ENCODE results near the gene TYMP.
A peak's percentile ranks its signal among the peaks of the same experiment; 100 is the strongest.

The TYMP gene

GRCh38 chr22:50529897-50530579 is at the start of gene TYMP:
Gene TYMP (minus strand): TSS chr22:50530012. CDS start chr22:50529709, 303 bp downstream.
- DNase-seq (ENCODE audit: low spot score): no peak

- DNase-seq (ENCODE audit: low spot score): no peak
Measured at GRCh38 chr22:50578776-50579310, 49.0 kb upstream of the TYMP start.

GRCh38 chr22:50577987-50578775 is 48.4 kb upstream of the TYMP start, which contains the start of gene CPT1B:
Gene CPT1B (minus strand): TSS chr22:50578427. CDS start chr22:50577915, 512 bp downstream.
- DNase-seq (ENCODE audit: low spot score): no peak

- DNase-seq (ENCODE audit: low spot score): no peak
Measured at GRCh38 chr22:50577697-50577986, 47.8 kb upstream of the TYMP start.

GRCh38 chr22:50576806-50577696 is 47.2 kb upstream of the TYMP start:
- DNase-seq (ENCODE audit: low spot score): peak; percentile 25

- DNase-seq (ENCODE audit: low spot score): peak; percentile 93
Measured at GRCh38 chr22:50576070-50576469, 46.3 kb upstream of the TYMP start.

GRCh38 chr22:50575426-50575941 is 45.7 kb upstream of the TYMP start:
- DNase-seq (ENCODE audit: low spot score): no peak

GRCh38 chr22:50574383-50574755 is 44.6 kb upstream of the TYMP start:
- DNase-seq (ENCODE audit: low spot score): no peak

- no peak for DNase-seq (ENCODE audit: low spot score)
Measured at GRCh38 chr22:50573491-50574382, 43.9 kb upstream of the TYMP start.

GRCh38 chr22:50572965-50573364 is 43.2 kb upstream of the TYMP start:
- DNase-seq (ENCODE audit: low spot score): no peak

- DNase-seq (ENCODE audit: low spot score): no peak
Measured at GRCh38 chr22:50571264-50572175, 41.7 kb upstream of the TYMP start.

GRCh38 chr22:50570861-50571260 is 41.0 kb upstream of the TYMP start:
- no peak for DNase-seq (ENCODE audit: low spot score)

- no peak for DNase-seq (ENCODE audit: low spot score)
Measured at GRCh38 chr22:50569896-50570535, 40.2 kb upstream of the TYMP start.

GRCh38 chr22:50569041-50569459 is 39.2 kb upstream of the TYMP start:
- DNase-seq (ENCODE audit: low spot score): no peak

GRCh38 chr22:50568626-50569025 is 38.8 kb upstream of the TYMP start:
- DNase-seq (ENCODE audit: low spot score): no peak

- DNase-seq (ENCODE audit: low spot score): no peak
Measured at GRCh38 chr22:50567721-50568252, 38.0 kb upstream of the TYMP start.

GRCh38 chr22:50564289-50564688 is 34.5 kb upstream of the TYMP start:
- no peak for DNase-seq (ENCODE audit: low spot score)

GRCh38 chr22:50563413-50564160 is 33.8 kb upstream of the TYMP start:
- peak; percentile 59 for DNase-seq (ENCODE audit: low spot score)
